Measurements from ENCODE around the gene BARHL1. TPM values are rescaled to one million over a fixed set of nuclear protein-coding genes. Genes with fewer than 3 reads are reported as not detected.

BARHL1 gene
- total RNA-seq, 2 experiments from 2014 or later = not detected

DNA sequence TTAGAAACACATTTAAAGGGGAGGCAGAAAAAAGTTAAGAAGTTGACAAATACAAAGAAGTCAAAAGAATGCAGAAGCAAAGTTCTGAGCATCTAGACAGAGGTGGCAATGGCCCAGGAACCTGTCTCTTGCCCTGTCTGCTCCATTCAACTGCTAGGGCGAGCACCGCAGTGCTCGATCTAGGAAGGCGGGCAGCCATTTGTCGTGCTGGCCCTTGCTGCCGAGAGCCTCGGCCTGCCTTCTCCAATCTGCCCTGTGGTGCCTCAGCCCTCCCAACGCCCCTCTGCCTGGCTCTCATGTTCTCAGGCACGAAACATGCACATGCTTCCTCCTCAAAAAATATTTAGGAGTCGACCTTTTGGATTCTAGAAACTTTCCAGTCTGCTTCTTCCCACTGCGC, 45.2 kb downstream of the BARHL1 start:
- intact Hi-C loops (cut with micrococcal nuclease; ENCODE audit: unreplicated experiment) = no loop called here
- no peaks in the 10 kb centered on the region for H3K9me2 ChIP-seq (ENCODE audit: insufficient read depth, low read length)
- no peaks in the 10 kb centered on the region for H4K20me1 ChIP-seq (ENCODE audit: insufficient read depth, low read length)
- no peaks in the 10 kb centered on the region for H3K4me1 ChIP-seq (ENCODE audit: insufficient read depth, low read length, poor library complexity, severe bottlenecking)
- no peak overlapping the region for H3K27ac ChIP-seq (ENCODE audit: low read depth, low read length, poor library complexity, severe bottlenecking)
- no peak for TF ChIP-seq CTCF (conservative IDR thresholded peaks at IDR 0.05; ENCODE audit: low read length)
- TF ChIP-seq EZH2phosphoT487 (IDR thresholded peaks at IDR 0.05; ENCODE audit: borderline replicate concordance, low read depth, low read length) = no peak
- ChIA-PET POLR2A (no interaction called here), CTCF (ENCODE audit: unreplicated experiment) (no interaction called here)
- H3K9me3 ChIP-seq (ENCODE audit: low read length) = no peaks in the 10 kb centered on the region
- no peak overlapping the region for H2AFZ ChIP-seq (ENCODE audit: low read length)
- no peak overlapping the region for H3K4me2 ChIP-seq (ENCODE audit: low read length)
- H3K36me3 ChIP-seq (ENCODE audit: insufficient read depth, low read length) = peaks cover 83% of the 10 kb centered on the region
- no TSS peak for BruUV-seq (replicated peaks)
- H3K79me2 ChIP-seq (ENCODE audit: insufficient read depth, low read depth, low read length) = no peaks in the 10 kb centered on the region
- DNase-seq (ENCODE audit: low spot score) = no peak
- H3K4me3 ChIP-seq (ENCODE audit: low read depth, low read length, poor library complexity, severe bottlenecking) = no peak overlapping the region

DNA sequence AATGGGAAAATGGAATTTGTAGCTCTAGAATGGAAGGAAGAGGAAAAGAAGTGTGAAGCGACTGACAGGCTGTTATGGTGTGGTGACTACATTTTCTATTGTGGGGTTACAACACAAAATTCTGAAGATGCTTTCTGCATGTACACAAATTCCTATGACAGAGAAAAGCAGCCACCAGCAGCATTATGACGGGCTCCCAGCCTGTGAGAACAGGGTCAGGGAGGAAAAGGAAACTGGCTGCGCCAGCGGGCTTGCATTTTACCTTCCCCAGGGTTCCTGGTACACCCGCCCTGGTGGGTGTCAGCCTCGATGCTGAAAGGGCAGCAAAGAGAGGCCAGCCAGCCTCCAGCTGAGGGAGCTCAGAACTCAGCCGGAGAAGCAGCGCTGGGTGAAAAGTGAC, 46.3 kb downstream of the BARHL1 start:
- no peaks in the 10 kb centered on the region for H3K9me2 ChIP-seq (ENCODE audit: insufficient read depth, low read length)
- intact Hi-C loops (cut with micrococcal nuclease; ENCODE audit: unreplicated experiment) = no loop called here
- no peaks in the 10 kb centered on the region for H3K9me3 ChIP-seq (ENCODE audit: low read length)
- H3K27ac ChIP-seq (ENCODE audit: low read depth, low read length, poor library complexity, severe bottlenecking) = no peak overlapping the region
- BruUV-seq (replicated peaks) = no TSS peak
- CTCF ChIA-PET (ENCODE audit: unreplicated experiment) = no interaction called here
- H3K4me1 ChIP-seq (ENCODE audit: insufficient read depth, low read length, poor library complexity, severe bottlenecking) = no peaks in the 10 kb centered on the region
- no peak overlapping the region for H3K4me3 ChIP-seq (ENCODE audit: low read depth, low read length, poor library complexity, severe bottlenecking)
- H3K79me2 ChIP-seq (ENCODE audit: insufficient read depth, low read depth, low read length) = no peaks in the 10 kb centered on the region
- H2AFZ ChIP-seq (ENCODE audit: low read length) = no peak overlapping the region
- H3K36me3 ChIP-seq (ENCODE audit: insufficient read depth, low read length) = peaks cover 93% of the 10 kb centered on the region
- H4K20me1 ChIP-seq (ENCODE audit: insufficient read depth, low read length) = no peaks in the 10 kb centered on the region
- H3K4me2 ChIP-seq (ENCODE audit: low read length) = no peak overlapping the region
- POLR2A ChIA-PET = no interaction called here
- TF ChIP-seq CTCF (conservative IDR thresholded peaks at IDR 0.05; ENCODE audit: low read length) = no peak
- no peak for TF ChIP-seq EZH2phosphoT487 (IDR thresholded peaks at IDR 0.05; ENCODE audit: borderline replicate concordance, low read depth, low read length)
- DNase-seq (ENCODE audit: low spot score) = no peak

DNA sequence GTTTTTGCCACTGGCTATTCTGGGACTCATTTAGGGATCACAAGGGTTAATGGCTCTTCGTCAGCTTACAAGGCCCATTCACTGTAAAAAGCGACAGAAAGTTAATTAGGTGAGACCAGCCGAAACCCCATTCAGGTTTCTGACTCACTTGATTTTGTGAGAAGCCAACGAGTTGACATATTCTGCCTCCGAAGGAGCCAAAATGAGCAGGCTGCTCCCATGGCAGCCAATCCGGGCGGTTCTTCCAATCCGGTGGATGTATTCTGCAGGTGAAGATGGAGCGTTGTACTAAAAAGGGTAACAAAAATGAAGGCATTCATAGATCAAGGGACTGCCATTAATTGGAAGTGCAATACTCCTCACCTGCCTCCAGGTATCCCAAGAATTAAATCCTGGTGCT, 47.7 kb downstream of the BARHL1 start:
- DNase-seq (ENCODE audit: low spot score) = no peak
- Histone ChIP-seq H3K36me3 (ENCODE audit: insufficient read depth, low read length) (peaks cover 86% of the 10 kb centered on the region), H3K4me3 (ENCODE audit: low read depth, low read length, poor library complexity, severe bottlenecking) (no peak overlapping the region), H3K4me1 (ENCODE audit: insufficient read depth, low read length, poor library complexity, severe bottlenecking) (no peaks in the 10 kb centered on the region), H3K9me2 (ENCODE audit: insufficient read depth, low read length) (no peaks in the 10 kb centered on the region), H3K4me2 (ENCODE audit: low read length) (no peak overlapping the region), H3K79me2 (ENCODE audit: insufficient read depth, low read depth, low read length) (no peaks in the 10 kb centered on the region), H2AFZ (ENCODE audit: low read length) (no peak overlapping the region), H3K9me3 (ENCODE audit: low read length) (no peaks in the 10 kb centered on the region), H3K27ac (ENCODE audit: low read depth, low read length, poor library complexity, severe bottlenecking) (no peak overlapping the region), H4K20me1 (ENCODE audit: insufficient read depth, low read length) (no peaks in the 10 kb centered on the region)
- intact Hi-C loops (cut with micrococcal nuclease; ENCODE audit: unreplicated experiment) = no loop called here
- no peak for TF ChIP-seq CTCF (conservative IDR thresholded peaks at IDR 0.05; ENCODE audit: low read length)
- TF ChIP-seq EZH2phosphoT487 (IDR thresholded peaks at IDR 0.05; ENCODE audit: borderline replicate concordance, low read depth, low read length) = no peak
- BruUV-seq (replicated peaks) = no TSS peak
- ChIA-PET CTCF (ENCODE audit: unreplicated experiment) (no interaction called here), POLR2A (no interaction called here)

All from OCI-LY7 (cell line).